Panc1 (cell line): ENCODE data around the gene PPP1R13L. TPM values are rescaled to one million over a fixed set of nuclear protein-coding genes. Genes with fewer than 3 reads are reported as not detected.

Experiments
- ATAC-seq: fragments of 200-7000 bp; cut with Tn5 transposase; 2 replicates; pipeline ENCODE4 v1.9.1; 2020; ENCODE audit warnings: mild to moderate bottlenecking, moderate library complexity
- BruUV-seq: library from RNA; stranded (reverse); fragments of 400-500 nt; replicated peaks from 2 replicates; lab custom pipeline; 2021; lab: Mats Ljungman, UMichigan
- CTCF ChIA-PET: fragments of 300-600 bp; sonication (Branson Sonifier 250); formaldehyde crosslinking; loops from one replicate; lab custom pipeline; 2022; ENCODE audit warnings: antibody characterized with exemption; lab: Charles Lee
- POLR2A ChIA-PET: fragments of 300-600 bp; sonication (Branson Sonifier 250); formaldehyde crosslinking; loops from one replicate; lab custom pipeline; 2022; ENCODE audit warnings: antibody characterized with exemption; lab: Charles Lee
- DNase-seq: peaks from one replicate; pipeline ENCODE4 v3.0.0-alpha.2; 2010; ENCODE audit warnings: low read depth, low spot score
- H3K27ac ChIP-seq: 2 replicates; pipeline ENCODE4 v1.5.1; 2011; ENCODE audit warnings: mild to moderate bottlenecking, low read length, inconsistent platforms
- H3K27me3 ChIP-seq: fragments of 200-500 bp; sonication (Bioruptor generic); 2 replicates; pipeline ENCODE4 v1.6.0; 2014; ENCODE audit warnings: low read length, inconsistent platforms; ENCODE audit not compliant: control insufficient read depth, insufficient read depth
- H3K36me3 ChIP-seq: fragments of 200-500 bp; sonication (Bioruptor generic); 2 replicates; pipeline ENCODE4 v1.5.1; 2014; ENCODE audit warnings: inconsistent platforms, mild to moderate bottlenecking, low read length, moderate library complexity; ENCODE audit not compliant: control insufficient read depth, insufficient read depth
- H3K4me1 ChIP-seq: 2 replicates; pipeline ENCODE4 v1.5.1; 2011; ENCODE audit warnings: inconsistent platforms, mild to moderate bottlenecking, low read length, moderate library complexity; ENCODE audit not compliant: control insufficient read depth, insufficient read depth
- H3K4me3 ChIP-seq, 2 experiments: 2 replicates each; pipeline ENCODE4 v1.5.1; 2011 to 2012; ENCODE audit warnings: low read depth in 2 of 2, low read length in 2 of 2, mild to moderate bottlenecking in 2 of 2, inconsistent platforms in 1 of 2, moderate library complexity in 1 of 2
- H3K9me3 ChIP-seq: fragments of 200-500 bp; sonication (Bioruptor generic); 2 replicates; pipeline ENCODE4 v1.5.1; 2014; ENCODE audit warnings: low read depth, mild to moderate bottlenecking, inconsistent platforms, low read length, moderate library complexity; ENCODE audit not compliant: control insufficient read depth, insufficient read depth
- CTCF ChIP-seq: fragments of 450-650 bp; IDR thresholded peaks from 2 replicates; pipeline ENCODE4 v1.5.1; 2017; ENCODE audit warnings: mild to moderate bottlenecking
- POLR2AphosphoS5 ChIP-seq: IDR thresholded peaks from 2 replicates; pipeline ENCODE4 v1.6.1; 2012; ENCODE audit warnings: mild to moderate bottlenecking, low read depth, low read length, moderate library complexity
- REST ChIP-seq, 2 experiments: IDR thresholded peaks; 2 replicates each; pipeline ENCODE4 v1.6.1; 2011 to 2012; ENCODE audit warnings: low read depth in 2 of 2, control low read depth in 1 of 2, low read length in 1 of 2, mild to moderate bottlenecking in 1 of 2, moderate library complexity in 1 of 2; ENCODE audit not compliant: insufficient read depth in 1 of 2
- SIN3A ChIP-seq: IDR thresholded peaks from 2 replicates; pipeline ENCODE4 v1.6.1; 2012; ENCODE audit warnings: low read depth, mild to moderate bottlenecking, low read length, moderate library complexity, borderline replicate concordance; ENCODE audit not compliant: insufficient read depth
- TCF7L2 ChIP-seq: IDR thresholded peaks from 2 replicates; pipeline ENCODE4 v1.6.1; 2011; ENCODE audit warnings: mild to moderate bottlenecking, low read depth, low read length, inconsistent platforms
- in situ Hi-C: cut with HindIII; loops from 2 replicates; pipeline ENCODE4 v1.10.0; 2016; ENCODE audit warnings: low sequenced_read_pairs, low pct_unique_long_range_greater_than_20kb
- intact Hi-C: fragments of 100-400 bp; cut with micrococcal nuclease; formaldehyde crosslinking; loops from one replicate; pipeline ENCODE4 v1.10.0; 2022; ENCODE audit not compliant: unreplicated experiment
- total RNA-seq: library from RNA; stranded (reverse); gene quantifications from one replicate; pipeline ENCODE4 v1.2.1, GENCODE V29; 2021; ENCODE audit not compliant: unreplicated experiment

PPP1R13L gene
- total RNA-seq, 1 experiment from 2014 or later = 39.1 TPM

GRCh38 chr19:45352914-45353796 is 51.7 kb downstream of the PPP1R13L start:
- Histone ChIP-seq H3K4me3 (no peak overlapping the region), H3K36me3 (no peaks in the 10 kb centered on the region; the same call in 1 of the 2 replicates), H3K27ac (no peak overlapping the region), H3K27me3 (no peaks in the 10 kb centered on the region), H3K9me3 (no peaks in the 10 kb centered on the region), H3K4me1 (no peaks in the 10 kb centered on the region)
- intact Hi-C loops (no loop called here), in situ Hi-C loops (no loop called here)
- no peak for ATAC-seq
- no peak for DNase-seq
- ChIA-PET CTCF (no interaction called here), POLR2A (interaction anchor here (0.6 kb wide), 1 partner anchor 8 kb away, joined by 3 read pairs; no protein-coding TSS in a partner anchor)
- TF ChIP-seq TCF7L2 (no peak), POLR2AphosphoS5 (no peak), SIN3A (no peak), REST (IDR thresholded peaks at IDR 0.05; ENCODE audit: insufficient read depth in 1 of 2, low read depth in 2 of 2, low read length in 1 of 2) (no peak), CTCF (no peak)
- no TSS peak for BruUV-seq

GRCh38 chr19:45352471-45352870 is 52.4 kb downstream of the PPP1R13L start:
- DNase-seq (no peak), ATAC-seq (no peak)
- Histone ChIP-seq H3K9me3 (no peaks in the 10 kb centered on the region), H3K4me3 (no peak overlapping the region), H3K4me1 (no peaks in the 10 kb centered on the region), H3K27ac (no peak overlapping the region), H3K36me3 (no peaks in the 10 kb centered on the region; the same call in 1 of the 2 replicates), H3K27me3 (no peaks in the 10 kb centered on the region)
- POLR2A ChIA-PET = no interaction called here
- in situ Hi-C loops = no loop called here
- intact Hi-C loops = no loop called here
- BruUV-seq = no TSS peak
- TF ChIP-seq REST (IDR thresholded peaks at IDR 0.05; ENCODE audit: insufficient read depth in 1 of 2, low read depth in 2 of 2, low read length in 1 of 2) (no peak), SIN3A (no peak), CTCF (no peak), TCF7L2 (no peak), POLR2AphosphoS5 (no peak)
- CTCF ChIA-PET = no interaction called here
